Non-pigmented ciliary epithelial cell (primary cell): Measurements from ENCODE around the gene GLRA3.
A peak's percentile ranks its signal among the peaks of the same experiment; 100 is the strongest.
"Not testable (repeated sequence)": the region's sequence is repeated elsewhere in the genome, so short reads cannot be mapped to it uniquely, and the experiment has no call there.

Experiments
- DNase-seq: peaks from one replicate; pipeline ENCODE4 v3.0.0-alpha.2; 2010; ENCODE audit warnings: low read depth

Gene GLRA3

GRCh38 chr4:174654634-174655033 is 174.4 kb downstream of the GLRA3 start:
- DNase-seq, result no peak

DNA sequence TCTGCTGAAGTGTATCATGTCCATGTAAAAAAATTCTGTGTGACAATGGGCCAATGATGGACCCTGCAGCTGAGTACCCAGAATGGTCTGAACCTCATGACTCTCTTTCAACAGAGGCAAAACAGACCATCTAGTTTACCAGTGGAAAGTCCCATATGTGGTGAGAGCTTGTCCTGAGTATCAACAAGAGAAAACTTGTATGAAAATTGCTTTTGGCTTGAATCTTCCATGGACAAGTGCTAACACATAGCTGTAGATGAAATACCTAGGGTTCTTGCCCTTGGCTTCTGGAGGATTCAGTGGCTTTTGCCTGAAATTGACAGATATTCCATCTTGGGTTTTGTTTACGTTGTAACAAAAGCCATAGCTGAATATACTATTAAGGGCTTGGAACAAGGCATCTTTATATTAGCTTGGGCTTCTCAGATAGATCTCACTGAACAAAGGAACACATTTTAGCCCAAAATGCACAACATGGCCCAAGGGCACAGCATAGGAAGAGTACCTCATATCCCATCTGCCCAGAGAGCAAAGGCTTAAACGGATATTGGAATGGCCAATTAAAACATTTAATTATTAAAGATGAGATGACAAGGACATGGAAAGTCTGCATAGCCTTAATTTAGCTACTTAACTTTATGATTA is 178.2 kb downstream of the GLRA3 start:
- no peak for DNase-seq

GRCh38 chr4:174648812-174649211 is 180.2 kb downstream of the GLRA3 start:
- DNase-seq, result no peak

GRCh38 chr4:174646326-174646725 is 182.7 kb downstream of the GLRA3 start:
- no peak for DNase-seq

GRCh38 chr4:174640146-174640545 is 188.9 kb downstream of the GLRA3 start:
- no peak for DNase-seq

GRCh38 chr4:174635732-174636131 is 193.3 kb downstream of the GLRA3 start:
- DNase-seq, result no peak

DNA sequence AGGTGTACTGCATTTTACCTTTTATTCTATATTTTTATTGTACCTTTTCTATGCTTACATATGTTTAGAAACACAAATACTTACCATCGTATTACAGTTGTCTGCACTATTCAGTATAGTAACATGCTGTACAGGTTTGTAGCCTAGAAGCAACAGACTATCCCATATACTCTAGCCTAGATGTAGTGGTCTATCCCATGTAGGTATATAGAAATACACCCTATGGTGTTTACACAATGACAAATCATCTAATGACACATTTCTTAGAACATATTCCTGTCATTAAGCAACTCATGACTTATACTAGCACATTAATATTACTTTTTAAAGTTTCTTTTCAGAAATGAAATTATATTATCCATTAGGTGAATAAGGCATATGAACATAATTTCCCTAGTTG is 195.6 kb downstream of the GLRA3 start:
- no peak for DNase-seq

DNA sequence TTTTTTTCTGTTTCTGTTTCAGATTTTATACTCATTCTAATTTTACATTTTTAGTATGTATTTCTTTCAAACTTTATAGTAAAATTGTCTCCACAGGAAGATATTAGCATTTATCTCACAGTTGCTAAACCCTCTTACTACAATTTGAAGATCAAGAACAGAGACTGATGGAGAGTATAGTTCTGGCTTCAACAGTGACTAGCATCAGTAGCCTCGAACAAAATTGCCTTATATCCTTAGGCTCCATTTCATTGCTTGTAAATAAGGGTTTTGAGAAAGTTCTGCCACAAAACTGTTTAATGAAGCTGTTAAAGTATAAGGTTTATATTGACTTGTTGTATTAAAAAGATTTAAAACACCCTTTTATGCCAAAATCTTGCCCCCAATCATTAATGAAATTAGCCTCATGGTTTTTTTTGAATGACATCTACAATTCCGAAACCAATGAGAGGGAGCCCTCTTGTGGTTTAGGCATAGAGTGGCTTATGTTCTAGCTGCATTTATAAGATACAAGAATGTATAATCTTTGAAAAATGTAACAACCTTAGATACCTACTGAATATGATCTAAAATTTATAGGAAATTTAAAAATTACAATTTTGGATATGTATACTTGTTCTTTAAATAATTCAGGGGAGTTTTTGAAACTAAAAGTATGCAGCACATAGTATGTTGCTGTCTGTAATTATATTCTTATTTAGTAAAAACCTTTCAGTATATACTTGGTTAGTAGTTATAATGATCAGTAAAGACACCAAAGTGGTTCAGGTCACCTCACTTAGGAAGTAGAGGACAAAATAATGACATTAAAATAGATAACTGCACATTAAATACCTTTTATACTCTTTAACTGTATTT is 196.9 kb downstream of the GLRA3 start:
- DNase-seq, result no peak

GRCh38 chr4:174629907-174630450 is 199.1 kb downstream of the GLRA3 start:
- DNase-seq, result not testable (repeated sequence)

GRCh38 chr4:174629265-174629664 is 199.8 kb downstream of the GLRA3 start:
- DNase-seq, result no peak

DNA sequence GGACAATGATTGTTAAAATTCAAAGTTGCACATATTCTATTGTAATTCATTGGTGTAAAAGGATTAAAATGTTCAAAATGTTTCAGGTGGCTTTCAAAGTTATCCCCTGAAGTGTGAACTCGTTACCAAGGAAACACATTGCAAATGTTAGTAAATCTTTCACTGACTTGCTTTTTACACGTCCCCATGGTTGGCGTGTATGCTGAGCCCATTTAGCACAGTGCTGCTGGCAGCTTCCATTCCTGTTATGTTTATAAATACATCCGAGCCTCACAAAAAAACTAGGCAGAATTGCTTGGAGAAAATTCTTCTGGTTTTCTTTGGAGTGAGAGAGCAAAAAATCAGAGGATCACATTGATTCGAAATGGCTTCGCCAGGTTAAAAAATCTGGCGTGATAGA is 200.9 kb downstream of the GLRA3 start:
- no peak for DNase-seq

GRCh38 chr4:174627473-174627872 is 201.6 kb downstream of the GLRA3 start:
- no peak for DNase-seq

DNA sequence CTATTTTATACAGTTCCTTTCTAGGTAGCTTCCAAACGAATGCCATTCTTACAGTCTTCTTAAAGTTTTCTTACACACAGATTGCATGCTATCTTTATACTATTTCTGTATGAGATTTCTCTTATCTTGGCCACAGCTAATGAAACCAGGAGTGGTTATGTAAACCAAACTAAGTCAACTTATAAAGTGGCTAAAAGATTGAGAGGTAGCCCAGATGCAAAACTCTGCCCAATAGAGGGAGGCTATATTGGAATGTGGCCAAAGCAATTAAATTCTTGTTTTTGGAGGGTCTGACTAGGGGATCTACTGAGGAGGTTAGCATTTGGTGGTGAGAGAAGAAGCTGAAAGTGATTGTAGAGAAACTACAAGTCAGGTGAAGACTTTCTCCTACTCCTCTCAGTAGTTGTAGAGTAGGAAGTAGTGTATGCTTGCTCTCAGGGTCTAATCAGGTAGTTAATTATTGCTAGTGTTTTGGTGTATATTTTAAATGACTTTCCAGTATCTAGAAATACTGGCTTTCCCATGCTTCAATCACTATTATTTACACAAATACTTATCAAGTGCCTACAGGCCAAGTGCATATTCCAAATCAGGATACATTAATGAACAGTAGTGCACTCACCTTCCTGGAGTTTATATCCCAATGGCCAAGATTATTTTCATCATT is 202.6 kb downstream of the GLRA3 start:
- no peak for DNase-seq

DNA sequence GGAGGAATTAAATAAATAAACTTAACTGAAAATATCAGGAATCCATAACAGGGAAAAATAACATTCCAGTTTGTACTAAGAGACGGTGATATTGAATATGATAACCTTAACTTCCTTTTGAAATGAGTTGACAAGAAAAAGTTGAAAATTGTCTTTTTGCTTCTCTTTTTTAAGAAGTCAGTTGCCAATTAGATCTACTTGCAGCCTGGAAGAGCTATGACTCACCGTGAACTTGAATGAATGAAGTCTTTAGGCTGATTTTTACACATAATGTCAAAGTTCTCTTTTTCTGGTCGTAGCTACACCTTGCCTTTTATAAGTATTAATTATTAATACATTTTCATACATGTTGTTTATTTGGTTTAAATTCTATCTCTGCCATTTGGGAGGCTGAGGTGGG is 212.4 kb downstream of the GLRA3 start:
- DNase-seq, result no peak

DNA sequence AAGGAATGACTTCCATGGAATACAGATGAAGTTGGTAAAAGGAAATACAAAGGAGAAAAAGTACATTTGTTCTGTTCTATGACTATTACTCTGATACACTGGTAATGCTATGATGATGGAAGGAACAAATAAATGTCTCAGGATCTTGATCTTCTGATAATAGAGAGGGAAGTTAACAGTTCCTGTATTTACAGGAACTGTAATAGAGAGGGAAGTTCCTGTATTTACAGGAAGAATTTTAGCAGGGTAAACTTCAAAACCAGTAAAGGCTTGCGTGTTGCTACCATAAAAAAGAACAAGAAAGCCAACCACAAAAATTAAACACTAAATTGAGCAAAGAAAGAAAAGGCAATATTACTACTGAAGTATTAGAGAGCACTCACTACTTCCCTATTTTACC is 215.1 kb downstream of the GLRA3 start:
- DNase-seq, result no peak

- DNase-seq, result no peak
These were observed 217.3 kb downstream of the GLRA3 start for GRCh38 chr4:174611792-174612191.

DNA sequence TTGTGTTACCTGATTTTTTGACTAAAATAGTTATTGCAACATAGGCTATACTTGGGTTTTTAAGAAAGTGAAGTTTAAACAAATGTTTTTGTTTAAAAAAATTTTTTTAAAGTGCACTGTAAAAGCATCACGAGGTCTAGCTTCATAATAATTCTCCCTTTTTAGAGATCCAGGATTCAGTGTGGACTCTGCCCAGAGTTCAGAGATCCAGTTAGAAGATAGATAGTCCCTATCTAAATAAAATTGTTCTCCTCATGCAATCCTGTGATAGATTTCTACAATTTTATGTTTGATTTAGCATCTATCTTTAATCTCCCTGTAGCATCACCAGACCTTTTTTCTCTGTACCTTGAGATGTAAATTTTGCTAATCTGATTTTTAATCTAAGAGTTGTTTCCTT is 221.3 kb downstream of the GLRA3 start:
- no peak for DNase-seq

- DNase-seq, result peak; percentile 26
These were observed 224.8 kb downstream of the GLRA3 start for GRCh38 chr4:174604198-174604597.

- no peak for DNase-seq
These were observed 228.7 kb downstream of the GLRA3 start for GRCh38 chr4:174600391-174600790.

GRCh38 chr4:174598800-174599199 is 230.2 kb downstream of the GLRA3 start:
- DNase-seq, result no peak

GRCh38 chr4:174596513-174596912 is 232.5 kb downstream of the GLRA3 start:
- DNase-seq, result no peak

- no peak for DNase-seq
These were observed 233.7 kb downstream of the GLRA3 start for GRCh38 chr4:174595141-174595929.
